K562 (cell line): ENCODE results near the gene EPHA1. TPM values are rescaled to one million over a fixed set of nuclear protein-coding genes. Genes with fewer than 3 reads are reported as not detected.

Experiments used
- ATAC-seq: fragments of 200-7000 bp; cut with Tn5 transposase; 3 replicates; pipeline ENCODE4 v1.9.1; 2020; ENCODE audit warnings: moderate library complexity
- BruUV-seq: library from RNA; stranded (reverse); fragments of 400-500 nt; replicated peaks from 2 replicates; lab custom pipeline; 2021; lab: Mats Ljungman, UMichigan
- CTCF ChIA-PET: fragments of 300-600 bp; formaldehyde crosslinking; extraction: SDS; loops from one replicate; lab custom pipeline; 2021; ENCODE audit warnings: low intra/inter-chr PET ratio; lab: Yijun Ruan, JAX
- POLR2A ChIA-PET: fragments of 300-600, 350-650 bp; sonication (Branson Sonifier 250); formaldehyde crosslinking; extraction: SDS; loops from one replicate; lab custom pipeline; 2021; ENCODE audit warnings: antibody characterized with exemption, inconsistent platforms; lab: Yijun Ruan, JAX
- DNase-seq, 4 experiments: peaks; one replicate each; pipeline versions ENCODE4 v3.0.0 to v3.0.0-alpha.2; 2011 to 2018; ENCODE audit warnings: low spot score in 3 of 4, mixed read lengths in 3 of 4; ENCODE audit errors: extremely low read depth in 1 of 4
- FAIRE-seq: peaks from 2 replicates; lab custom pipeline; 2011; peaks lifted over from hg19 to GRCh38; lab: Jason Lieb, UNC
- H2AFZ ChIP-seq: 2 replicates; pipeline ENCODE4 v1.6.0; 2011; ENCODE audit warnings: low read depth, low read length, control low read depth, inconsistent platforms
- H3K27ac ChIP-seq: fragments of 200-600 bp; 3 replicates; pipeline ENCODE4 v1.8.0; 2011; ENCODE audit warnings: low read depth, mild to moderate bottlenecking, control low read depth, inconsistent platforms, low read length, moderate library complexity, mixed read lengths; ENCODE audit errors: extremely low read depth
- H3K27me3 ChIP-seq, 2 experiments: fragments of 300-600 bp in 1 of 2; 2 replicates in 1 of 2; 3 replicates in 1 of 2; pipeline versions ENCODE4 v1.6.0 to v1.8.0; 2011; ENCODE audit warnings: inconsistent platforms in 2 of 2, low read length in 2 of 2, mild to moderate bottlenecking in 1 of 2, mixed read lengths in 1 of 2, moderate library complexity in 1 of 2; ENCODE audit not compliant: control insufficient read depth in 2 of 2, insufficient read depth in 2 of 2
- H3K36me3 ChIP-seq: fragments of 300-600 bp; 3 replicates; pipeline ENCODE4 v1.8.0; 2011; ENCODE audit warnings: mild to moderate bottlenecking, low read length, inconsistent platforms; ENCODE audit not compliant: control insufficient read depth, insufficient read depth
- H3K4me1 ChIP-seq, 2 experiments: fragments of 200-600 bp in 1 of 2; replicated peaks in 1 of 2; 2 replicates in 1 of 2; 3 replicates in 1 of 2; pipeline versions ENCODE4 v1.5.1 to v1.8.0; 2011; ENCODE audit warnings: inconsistent platforms in 2 of 2, low read length in 2 of 2, mild to moderate bottlenecking in 1 of 2, mixed read lengths in 1 of 2, moderate library complexity in 1 of 2; ENCODE audit not compliant: control insufficient read depth in 2 of 2, insufficient read depth in 2 of 2
- H3K4me2 ChIP-seq: 2 replicates; pipeline ENCODE4 v1.6.1; 2011; ENCODE audit warnings: low read length, control low read depth, inconsistent platforms, mixed read lengths; ENCODE audit not compliant: insufficient read depth
- H3K4me3 ChIP-seq: fragments of 200-600 bp; sonication (generic), shearing (Covaris generic); 2 replicates; pipeline ENCODE4 v1.5.1; 2016; ENCODE audit warnings: control low read depth, inconsistent platforms
- H3K79me2 ChIP-seq: fragments of 200-600 bp; 3 replicates; pipeline ENCODE4 v1.8.0; 2011; ENCODE audit warnings: low read length, inconsistent platforms; ENCODE audit not compliant: control insufficient read depth, insufficient read depth
- H3K9ac ChIP-seq, 2 experiments: 2 replicates each; pipeline versions ENCODE4 v1.6.0 to v1.6.1; 2011; ENCODE audit warnings: low read depth in 2 of 2, low read length in 2 of 2, control low read depth in 1 of 2, inconsistent platforms in 1 of 2, mild to moderate bottlenecking in 1 of 2, mixed read lengths in 1 of 2; ENCODE audit not compliant: insufficient read depth in 1 of 2
- H3K9me1 ChIP-seq: one replicate; pipeline ENCODE4 v1.6.0; 2011; ENCODE audit warnings: inconsistent platforms, mild to moderate bottlenecking, low read length, moderate library complexity; ENCODE audit not compliant: control insufficient read depth, insufficient read depth
- H3K9me3 ChIP-seq: replicated peaks from 2 replicates; pipeline ENCODE4 v1.5.1; 2011; ENCODE audit warnings: low read depth, low read length, inconsistent platforms; ENCODE audit not compliant: control insufficient read depth, insufficient read depth
- H4K20me1 ChIP-seq: replicated peaks from 2 replicates; pipeline ENCODE4 v1.6.1; 2011; ENCODE audit warnings: low read length, inconsistent platforms, mixed read lengths; ENCODE audit not compliant: control insufficient read depth, insufficient read depth
- ELF1 ChIP-seq: fragments of 200-800 bp; sonication (Bioruptor generic); IDR thresholded peaks from 2 replicates; pipeline ENCODE4 v1.6.1; 2016; ENCODE audit warnings: missing genetic modification characterization, missing compliant biosample characterization
- GTF2B ChIP-seq: IDR thresholded peaks from 2 replicates; pipeline ENCODE4 v1.6.1; 2011; ENCODE audit not compliant: insufficient read length; ENCODE audit errors: extremely low read depth
- HDAC1 ChIP-seq, 2 experiments: fragments of 450-650 bp; IDR thresholded peaks; 2 replicates each; pipeline ENCODE4 v1.6.1; 2016 to 2017; ENCODE audit warnings: inconsistent platforms in 1 of 2, mild to moderate bottlenecking in 1 of 2, moderate library complexity in 1 of 2
- HNRNPK ChIP-seq: fragments of 200-400 bp; formaldehyde crosslinking; IDR thresholded peaks from one replicate; pipeline ENCODE4 v1.6.1; 2018; ENCODE audit warnings: mild to moderate bottlenecking, low read depth, low read length; ENCODE audit not compliant: poor library complexity, severe bottlenecking
- MTF1 ChIP-seq: fragments of 250-450 bp; sonication (Bioruptor Pico); IDR thresholded peaks from 2 replicates; pipeline ENCODE4 v1.9.0; 2021; ENCODE audit warnings: moderate library complexity, mild to moderate bottlenecking, inconsistent platforms, borderline replicate concordance
- NCOA2 ChIP-seq, 2 experiments: fragments of 450-650 bp; IDR thresholded peaks; 2 replicates each; pipeline ENCODE4 v1.6.1; 2018; ENCODE audit warnings: mild to moderate bottlenecking in 2 of 2, moderate library complexity in 1 of 2; ENCODE audit not compliant: partially characterized antibody in 2 of 2
- NCOR1 ChIP-seq: fragments of 450-650 bp; IDR thresholded peaks from 2 replicates; pipeline ENCODE4 v1.6.1; 2016; ENCODE audit warnings: mild to moderate bottlenecking, moderate library complexity
- PHF20 ChIP-seq: fragments of 450-650 bp; IDR thresholded peaks from 2 replicates; pipeline ENCODE4 v1.6.1; 2018; ENCODE audit not compliant: partially characterized antibody
- SAFB2 ChIP-seq: fragments of 200-400 bp; formaldehyde crosslinking; IDR thresholded peaks from 2 replicates; pipeline ENCODE4 v1.6.1; 2018; ENCODE audit warnings: borderline replicate concordance, low read length, low read depth, moderate library complexity; ENCODE audit not compliant: severe bottlenecking
- SIN3A ChIP-seq, 2 experiments: fragments of 150-350 bp in 1 of 2; IDR thresholded peaks; 2 replicates each; pipeline ENCODE4 v1.6.1; 2011 to 2016; ENCODE audit warnings: borderline replicate concordance in 2 of 2, low read depth in 2 of 2, low read length in 2 of 2, mild to moderate bottlenecking in 2 of 2, moderate library complexity in 2 of 2; ENCODE audit not compliant: control insufficient read depth in 1 of 2
- STAT6 ChIP-seq: sonication (generic); formaldehyde crosslinking; IDR thresholded peaks from 2 replicates; pipeline ENCODE4 v1.8.1; 2023; ENCODE audit warnings: mild to moderate bottlenecking, missing genetic modification reagents
- TBP ChIP-seq: optimal IDR thresholded peaks from 2 replicates; pipeline ENCODE3; 2011; ENCODE audit warnings: low read depth, low read length, improper control_type of control experiment
- ZNF217 ChIP-seq: sonication (generic); formaldehyde crosslinking; IDR thresholded peaks from 2 replicates; pipeline ENCODE4 v1.8.0; 2022; ENCODE audit warnings: mild to moderate bottlenecking, missing genetic modification reagents
- ZNF311 ChIP-seq: fragments of 250-450 bp; sonication (Bioruptor Pico); IDR thresholded peaks from 2 replicates; pipeline ENCODE4 v1.4.0; 2020; ENCODE audit warnings: mild to moderate bottlenecking, moderate library complexity
- ZNF551 ChIP-seq: fragments of 250-450 bp; sonication (Bioruptor Pico); IDR thresholded peaks from 2 replicates; pipeline ENCODE4 v1.5.0; 2021; ENCODE audit warnings: mild to moderate bottlenecking, moderate library complexity
- WGBS: fragments of 100-300 bp; shearing (Covaris generic); methylation state at CpG from one replicate; pipeline ENCODE4 v1.1.6; 2016; ENCODE audit warnings: low coverage, mixed read lengths; ENCODE audit not compliant: insufficient coverage; ENCODE audit errors: missing lambda C conversion rate; 5-methylcytosine and 5-hydroxymethylcytosine counted together
- in situ Hi-C: fragments of 300-500 bp; cut with MboI; formaldehyde crosslinking; loops from 4 replicates; pipeline ENCODE4 v1.15.0; 2018; ENCODE audit warnings: inconsistent platforms, mixed read lengths
- intact Hi-C: fragments of 100-400 bp; cut with micrococcal nuclease; formaldehyde crosslinking; loops from 2 replicates; pipeline ENCODE4 v1.14.2; 2022
- polyA plus RNA-seq, 8 experiments: library from polyadenylated mRNA; depleted of rRNA in 4 of 8; stranded (reverse) in 5 of 8; unstranded in 3 of 8; fragments of >200 nt; fragmentation: Nextera tagmentation in 2 of 8; fragmentation: Illumina TruSeq in 1 of 8; extraction: Ambion mirVana in 2 of 8; extraction: Trizol in 1 of 8; gene quantifications; 2 replicates each; pipeline versions ENCODE4 v1.2.1 to v1.2.3, GENCODE V29; 2011 to 2014; ENCODE audit warnings: inconsistent platforms in 1 of 8, missing spikeins in 1 of 8
- total RNA-seq, 7 experiments: library from RNA; depleted of rRNA in 6 of 7; stranded (reverse); fragments of >200 nt in 6 of 7; fragmentation: Illumina TruSeq in 2 of 7; extraction: Trizol in 2 of 7; gene quantifications; 2 replicates each; pipeline versions ENCODE4 v1.2.1 to v1.2.3, GENCODE V29; 2011 to 2021; ENCODE audit warnings: low replicate concordance in 1 of 7

The EPHA1 gene
- total and polyA plus RNA-seq, 9 of the 15 experiments (the other 6 are each of a cell fraction or from before 2014, with no cell fraction given), result 0.22 to 0.57 (median 0.32) TPM; not detected in 6

GRCh38 chr7:143369678-143370651, 38.7 kb downstream of the EPHA1 start:
- ChIA-PET CTCF (no interaction called here), POLR2A (interaction anchor here (0.7 to 4.2 kb wide), 6 partner anchors 10 to 27 kb away, joined by 3 to 29 read pairs (median 4); partner anchors contain the start of gene ZYX)
- no peak for DNase-seq
- H3K9me3 ChIP-seq, result no peaks in the 10 kb centered on the region
- WGBS, result 7% methylated on average over 12 of the region's 12 CpGs
- peak overlapping the region; percentile 29; the same call in 1 of the 2 replicates for H2AFZ ChIP-seq
- H3K27me3 ChIP-seq, result peaks cover 37 to 45% of the 10 kb centered on the region in 2 experiments
- intact Hi-C loops, result no loop called here
- no peak for ATAC-seq
- H3K4me2 ChIP-seq, result no peak overlapping the region; the same call in 1 of the 2 replicates
- no TSS peak for BruUV-seq
- FAIRE-seq, result no peak
- no peak overlapping the region for H3K27ac ChIP-seq
- no peaks in the 10 kb centered on the region for H3K79me2 ChIP-seq
- no peaks in the 10 kb centered on the region for H3K36me3 ChIP-seq
- no peaks in the 10 kb centered on the region for H3K9me1 ChIP-seq
- H4K20me1 ChIP-seq, result 0 out of 2 replicates have a peak, but pooled peaks cover 5% of the 10 kb centered on the region
- H3K9ac ChIP-seq, result no peak overlapping the region
- H3K4me3 ChIP-seq, result no peak overlapping the region
- in situ Hi-C loops, result no loop called here
- peaks cover 0 to 9% of the 10 kb centered on the region in 2 experiments; a peak in 1 of 5 replicates for H3K4me1 ChIP-seq
- TF ChIP-seq GTF2B (no peak), MTF1 (CRISPR knock-in tag) (peak; percentile 84; the same call in 1 of the 2 replicates), SIN3A (IDR thresholded peaks at IDR 0.05; ENCODE audit: borderline replicate concordance in 2 of 2, control insufficient read depth in 1 of 2, low read depth in 2 of 2, low read length in 2 of 2) (no peak), SAFB2 (no peak), NCOA2 (IDR thresholded peaks at IDR 0.05; ENCODE audit: partially characterized antibody in 2 of 2) (no peak), STAT6 (CRISPR knock-in tag) (no peak), ELF1 (tag) (peak; percentile 25; the same call in 1 of the 2 replicates), ZNF551 (CRISPR knock-in tag) (0 out of 2 replicates have a peak, but pooled peaks have one; percentile 38), TBP (no peak), ZNF311 (peak; percentile 78; the same call in 1 of the 2 replicates), HNRNPK (no peak), NCOR1 (no peak), PHF20 (no peak), HDAC1 (IDR thresholded peaks at IDR 0.05) (no peak), ZNF217 (no peak)
